Measurements from ENCODE around the gene CEP128. TPM values are rescaled to one million over a fixed set of nuclear protein-coding genes. Genes with fewer than 3 reads are reported as not detected.

The CEP128 gene
- total RNA-seq, 4 donors from 2014 or later, result 1.9 to 9.7 (median 4.0) TPM

GRCh38 chr14:80570930-80571298, 370.6 kb downstream of the CEP128 start:
- Histone ChIP-seq H3K4me1 (no peaks in the 10 kb centered on the region), H3K27me3 (no peaks in the 10 kb centered on the region), H3K4me3 (no peak overlapping the region), H3K27ac (no peak overlapping the region), H3K9me3 (no peaks in the 10 kb centered on the region), H3K36me3 (no peaks in the 10 kb centered on the region)
- WGBS, 2 donors (ENCODE audit: low coverage in 1 of 2), result 95 to 96% methylated on average over 3 of the region's 3 CpGs
- in situ Hi-C loops (cut with MboI; ENCODE audit: low pct_ligation_motif_present in 1 of 4, low pct_unique_long_range_greater_than_20kb in 1 of 4, low sequenced_read_pairs in 3 of 4) (no loop called here), intact Hi-C loops (cut with DNase I; ENCODE audit: low total_unique reads) (no loop called here)
- TF ChIP-seq POLR2AphosphoS5 (IDR thresholded peaks at IDR 0.05) (no peak), EP300 (IDR thresholded peaks at IDR 0.05; ENCODE audit: low read depth) (no peak), POLR2A (IDR thresholded peaks at IDR 0.05) (no peak), CTCF (IDR thresholded peaks at IDR 0.05) (no peak)
- no peak for DNase-seq

GRCh38 chr14:80567905-80568536, 373.5 kb downstream of the CEP128 start:
- Histone ChIP-seq H3K9me3 (no peaks in the 10 kb centered on the region), H3K4me1 (no peaks in the 10 kb centered on the region), H3K4me3 (no peak overlapping the region), H3K27ac (no peak overlapping the region), H3K27me3 (no peaks in the 10 kb centered on the region), H3K36me3 (no peaks in the 10 kb centered on the region)
- no peak for DNase-seq
- 78 to 87% methylated on average over 6 of the region's 6 CpGs for WGBS, 2 donors (ENCODE audit: low coverage in 1 of 2)
- intact Hi-C loops (cut with DNase I; ENCODE audit: low total_unique reads) (no loop called here), in situ Hi-C loops (cut with MboI; ENCODE audit: low pct_ligation_motif_present in 1 of 4, low pct_unique_long_range_greater_than_20kb in 1 of 4, low sequenced_read_pairs in 3 of 4) (no loop called here)
- TF ChIP-seq EP300 (IDR thresholded peaks at IDR 0.05; ENCODE audit: low read depth), result no peak
- no peak for TF ChIP-seq POLR2A (IDR thresholded peaks at IDR 0.05)
- TF ChIP-seq POLR2AphosphoS5 (IDR thresholded peaks at IDR 0.05), result no peak
- no peak for TF ChIP-seq CTCF (IDR thresholded peaks at IDR 0.05)

- Histone ChIP-seq H3K4me1 (no peaks in the 10 kb centered on the region), H3K27ac (no peak overlapping the region), H3K4me3 (no peak overlapping the region), H3K9me3 (no peaks in the 10 kb centered on the region), H3K27me3 (no peaks in the 10 kb centered on the region), H3K36me3 (no peaks in the 10 kb centered on the region)
- TF ChIP-seq EP300 (IDR thresholded peaks at IDR 0.05; ENCODE audit: low read depth) (no peak), POLR2AphosphoS5 (IDR thresholded peaks at IDR 0.05) (no peak)
- WGBS, 2 donors (ENCODE audit: low coverage in 1 of 2), result 83 to 97% methylated on average over 3 to 5 of the region's 5 CpGs
- in situ Hi-C loops (cut with MboI; ENCODE audit: low pct_ligation_motif_present in 1 of 4, low pct_unique_long_range_greater_than_20kb in 1 of 4, low sequenced_read_pairs in 3 of 4), result no loop called here
- no peak for DNase-seq
- intact Hi-C loops (cut with DNase I; ENCODE audit: low total_unique reads), result no loop called here
These were observed 376.5 kb downstream of the CEP128 start for GRCh38 chr14:80565001-80565400.

- Histone ChIP-seq H3K4me3 (no peak overlapping the region), H3K4me1 (no peaks in the 10 kb centered on the region), H3K27me3 (no peaks in the 10 kb centered on the region), H3K36me3 (no peaks in the 10 kb centered on the region), H3K27ac (no peak overlapping the region), H3K9me3 (no peaks in the 10 kb centered on the region)
- in situ Hi-C loops (cut with MboI; ENCODE audit: low pct_ligation_motif_present in 1 of 4, low pct_unique_long_range_greater_than_20kb in 1 of 4, low sequenced_read_pairs in 3 of 4), result no loop called here
- no peak for DNase-seq
- no peak for TF ChIP-seq CTCF (IDR thresholded peaks at IDR 0.05)
- TF ChIP-seq POLR2A (IDR thresholded peaks at IDR 0.05), result no peak
- no peak for TF ChIP-seq EP300 (IDR thresholded peaks at IDR 0.05; ENCODE audit: low read depth)
- TF ChIP-seq POLR2AphosphoS5 (IDR thresholded peaks at IDR 0.05), result no peak
- intact Hi-C loops (cut with DNase I; ENCODE audit: low total_unique reads), result no loop called here
These were observed 377.5 kb downstream of the CEP128 start for GRCh38 chr14:80564051-80564450.

All from transverse colon (tissue), 4 donors.